Measurements from ENCODE around the gene C7orf25. TPM values are rescaled to one million over a fixed set of nuclear protein-coding genes. Genes with fewer than 3 reads are reported as not detected.

C7orf25 gene
- total and polyA plus RNA-seq, 2 of the 13 experiments (the other 11 are each of a cell fraction or from before 2014, with no cell fraction given) = 0.37 to 1.3 TPM

DNA sequence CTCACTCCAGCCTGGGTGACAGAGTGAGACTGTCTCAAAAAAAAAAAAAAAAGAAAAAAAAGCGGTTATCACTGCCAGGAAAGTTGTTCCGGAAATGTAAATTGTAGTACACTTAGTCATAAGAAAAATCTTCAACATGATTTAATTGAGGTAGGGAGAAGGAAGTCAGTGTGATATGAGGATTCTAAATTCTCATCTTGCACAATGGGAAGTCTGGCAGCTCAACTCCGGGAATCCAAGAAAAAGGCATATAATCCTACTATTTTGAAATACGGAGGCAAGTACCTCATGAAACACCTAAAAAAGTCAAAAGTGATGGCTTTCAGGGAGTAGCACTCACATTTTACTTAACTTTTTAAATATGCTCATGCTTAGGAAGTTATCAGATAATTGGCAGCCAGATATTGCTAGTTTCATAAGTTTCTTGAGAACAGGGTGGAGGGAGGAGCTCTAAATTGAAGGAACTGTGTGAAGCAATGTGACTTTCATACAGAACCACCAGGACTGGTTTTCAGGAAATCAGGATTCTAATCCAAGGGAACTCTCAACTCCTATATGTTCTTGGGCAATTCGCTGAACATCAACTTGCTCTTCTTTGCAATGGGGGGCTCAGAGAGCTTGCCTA is 2.7 kb upstream of the C7orf25 start (continued):
- no peak for TF ChIP-seq STAG1 (CRISPR knock-in tag; IDR thresholded peaks at IDR 0.05)
- TF ChIP-seq, protein P1, sequence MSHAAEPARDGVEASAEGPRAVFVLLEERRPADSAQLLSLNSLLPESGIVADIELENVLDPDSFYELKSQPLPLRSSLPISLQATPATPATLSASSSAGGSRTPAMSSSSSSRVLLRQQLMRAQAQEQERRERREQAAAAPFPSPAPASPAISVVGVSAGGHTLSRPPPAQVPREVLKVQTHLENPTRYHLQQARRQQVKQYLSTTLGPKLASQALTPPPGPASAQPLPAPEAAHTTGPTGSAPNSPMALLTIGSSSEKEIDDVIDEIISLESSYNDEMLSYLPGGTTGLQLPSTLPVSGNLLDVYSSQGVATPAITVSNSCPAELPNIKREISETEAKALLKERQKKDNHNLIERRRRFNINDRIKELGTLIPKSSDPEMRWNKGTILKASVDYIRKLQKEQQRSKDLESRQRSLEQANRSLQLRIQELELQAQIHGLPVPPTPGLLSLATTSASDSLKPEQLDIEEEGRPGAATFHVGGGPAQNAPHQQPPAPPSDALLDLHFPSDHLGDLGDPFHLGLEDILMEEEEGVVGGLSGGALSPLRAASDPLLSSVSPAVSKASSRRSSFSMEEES (CRISPR knock-in tag; IDR thresholded peaks at IDR 0.05) = no peak
- TF ChIP-seq KAT7 (CRISPR knock-in tag; IDR thresholded peaks at IDR 0.05; ENCODE audit: borderline replicate concordance) = no peak
- TF ChIP-seq, protein P2, sequence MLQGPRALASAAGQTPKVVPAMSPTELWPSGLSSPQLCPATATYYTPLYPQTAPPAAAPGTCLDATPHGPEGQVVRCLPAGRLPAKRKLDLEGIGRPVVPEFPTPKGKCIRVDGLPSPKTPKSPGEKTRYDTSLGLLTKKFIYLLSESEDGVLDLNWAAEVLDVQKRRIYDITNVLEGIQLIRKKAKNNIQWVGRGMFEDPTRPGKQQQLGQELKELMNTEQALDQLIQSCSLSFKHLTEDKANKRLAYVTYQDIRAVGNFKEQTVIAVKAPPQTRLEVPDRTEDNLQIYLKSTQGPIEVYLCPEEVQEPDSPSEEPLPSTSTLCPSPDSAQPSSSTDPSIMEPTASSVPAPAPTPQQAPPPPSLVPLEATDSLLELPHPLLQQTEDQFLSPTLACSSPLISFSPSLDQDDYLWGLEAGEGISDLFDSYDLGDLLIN (CRISPR knock-in tag; IDR thresholded peaks at IDR 0.05; ENCODE audit: borderline replicate concordance) = no peak

DNA sequence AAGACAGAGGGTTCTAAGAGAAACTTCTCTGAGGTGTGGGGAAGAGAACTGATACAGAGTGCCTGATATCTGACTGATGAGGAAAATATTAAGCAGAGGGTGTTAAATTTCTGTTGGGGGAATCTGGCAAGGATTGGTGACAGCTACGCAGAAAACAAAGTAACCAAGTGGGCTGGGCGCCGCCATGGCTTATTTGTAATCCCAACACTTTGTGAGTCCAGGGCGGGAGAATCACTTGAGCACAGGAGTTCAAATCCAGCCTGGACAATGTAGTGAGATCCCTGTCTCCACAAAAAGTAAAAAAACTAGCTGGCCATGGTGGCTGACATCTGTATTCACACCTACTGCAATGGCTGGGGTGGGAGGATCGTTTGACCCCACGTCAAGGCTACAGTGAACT is 2.1 kb upstream of the C7orf25 start:
- WGBS (ENCODE audit: low lambda C conversion rate) = 77% methylated on average over 6 of the region's 6 CpGs
- CTCF ChIA-PET (ENCODE audit: low intra/inter-chr PET ratio, low total read pairs) = no interaction called here
- ATAC-seq (no peak), FAIRE-seq (no peak), DNase-seq (ENCODE audit: low spot score) (no peak)
- Histone ChIP-seq H3K79me2 (ENCODE audit: insufficient read depth, low read length) (no peaks in the 10 kb centered on the region), H3K27ac (ENCODE audit: extremely low read length, insufficient read depth, low read length) (no peak overlapping the region), H3K4me2 (ENCODE audit: low read depth, low read length) (no peak overlapping the region), H3K36me3 (replicated peaks in 1 of 2; ENCODE audit: control insufficient read depth in 1 of 2, insufficient read depth in 2 of 2, low read length in 2 of 2) (peaks cover 10 to 26% of the 10 kb centered on the region in 2 experiments; a peak in 4 of 5 replicates), H3K4me1 (ENCODE audit: insufficient read depth, low read length) (peaks cover 30% of the 10 kb centered on the region), H3K9ac (ENCODE audit: insufficient read depth, low read depth, low read length) (no peak overlapping the region), H2AFZ (ENCODE audit: low read length) (no peak overlapping the region), H3K4me3 (replicated peaks in 1 of 3; ENCODE audit: insufficient read depth in 1 of 3, low read depth in 2 of 3, low read length in 3 of 3) (no peak overlapping the region), H3K27me3 (ENCODE audit: control insufficient read depth in 1 of 2, insufficient read depth in 2 of 2, low read length in 2 of 2) (no peaks in the 10 kb centered on the region; a peak in 1 of 5 replicates), H4K20me1 (ENCODE audit: insufficient read depth, low read length) (no peaks in the 10 kb centered on the region), H3K9me3 (ENCODE audit: low read length) (no peaks in the 10 kb centered on the region)
- no peak for TF ChIP-seq KAT8 (CRISPR knock-in tag; IDR thresholded peaks at IDR 0.05)
- no peak for TF ChIP-seq ZNF567 (CRISPR knock-in tag; IDR thresholded peaks at IDR 0.05; ENCODE audit: borderline replicate concordance)
- TF ChIP-seq, protein P3, sequence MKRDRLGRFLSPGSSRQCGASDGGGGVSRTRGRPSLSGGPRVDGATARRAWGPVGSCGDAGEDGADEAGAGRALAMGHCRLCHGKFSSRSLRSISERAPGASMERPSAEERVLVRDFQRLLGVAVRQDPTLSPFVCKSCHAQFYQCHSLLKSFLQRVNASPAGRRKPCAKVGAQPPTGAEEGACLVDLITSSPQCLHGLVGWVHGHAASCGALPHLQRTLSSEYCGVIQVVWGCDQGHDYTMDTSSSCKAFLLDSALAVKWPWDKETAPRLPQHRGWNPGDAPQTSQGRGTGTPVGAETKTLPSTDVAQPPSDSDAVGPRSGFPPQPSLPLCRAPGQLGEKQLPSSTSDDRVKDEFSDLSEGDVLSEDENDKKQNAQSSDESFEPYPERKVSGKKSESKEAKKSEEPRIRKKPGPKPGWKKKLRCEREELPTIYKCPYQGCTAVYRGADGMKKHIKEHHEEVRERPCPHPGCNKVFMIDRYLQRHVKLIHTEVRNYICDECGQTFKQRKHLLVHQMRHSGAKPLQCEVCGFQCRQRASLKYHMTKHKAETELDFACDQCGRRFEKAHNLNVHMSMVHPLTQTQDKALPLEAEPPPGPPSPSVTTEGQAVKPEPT (CRISPR knock-in tag; IDR thresholded peaks at IDR 0.05; ENCODE audit: low read depth) = no peak
- TF ChIP-seq ZNF121 (CRISPR knock-in tag; IDR thresholded peaks at IDR 0.05) = 0 out of 2 replicates have a peak, but pooled peaks have one; percentile 51
- POLR2A ChIA-PET = interaction anchor here (1.7 kb wide), 1 partner anchor 18 kb away, joined by 4 read pairs; the partner anchor contains the start of genes MRPL32 and PSMA2
- intact Hi-C loops (cut with micrococcal nuclease; ENCODE audit: unreplicated experiment) (no loop called here), in situ Hi-C loops (cut with HindIII; ENCODE audit: extremely low pct_ligation_motif_present, low pct_unique_long_range_greater_than_20kb) (no loop called here)
- no TSS peak for BruUV-seq (replicated peaks)
